HEK293 (cell line): Measurements from ENCODE around the gene TEX50.
"Not testable (repeated sequence)": the region's sequence is repeated elsewhere in the genome, so short reads cannot be mapped to it uniquely, and the experiment has no call there.

Source experiments
- CTCF ChIP-seq: fragments of 450-650 bp; formaldehyde crosslinking; IDR thresholded peaks from 2 replicates; pipeline ENCODE4 v1.5.1; 2016; ENCODE audit warnings: missing biosample characterization, missing genetic modification characterization
- PRDM10 ChIP-seq: fragments of 450-650 bp; formaldehyde crosslinking; IDR thresholded peaks from 2 replicates; pipeline ENCODE4 v1.5.1; 2016; ENCODE audit warnings: missing biosample characterization, missing genetic modification characterization
- REST ChIP-seq: fragments of 450-650 bp; formaldehyde crosslinking; IDR thresholded peaks from 2 replicates; pipeline ENCODE4 v1.5.1; 2016; ENCODE audit warnings: missing biosample characterization, missing genetic modification characterization
- YY1 ChIP-seq: fragments of 450-650 bp; formaldehyde crosslinking; IDR thresholded peaks from 2 replicates; pipeline ENCODE4 v1.5.1; 2018; ENCODE audit warnings: missing biosample characterization, missing genetic modification characterization
- ZEB2 ChIP-seq: fragments of 450-650 bp; formaldehyde crosslinking; IDR thresholded peaks from 2 replicates; pipeline ENCODE4 v1.5.1; 2016; ENCODE audit warnings: missing biosample characterization, missing genetic modification characterization
- ZNF274 ChIP-seq, 2 experiments: fragments of 200-500 bp in 1 of 2; fragments of 450-650 bp in 1 of 2; sonication (Bioruptor generic) in 1 of 2; formaldehyde crosslinking in 1 of 2; IDR thresholded peaks; 2 replicates each; pipeline versions ENCODE4 v1.5.1 to v1.6.1; 2014 to 2016; ENCODE audit warnings: borderline replicate concordance in 1 of 2, inconsistent platforms in 1 of 2, low read length in 1 of 2, missing biosample characterization in 1 of 2, missing genetic modification characterization in 1 of 2
- ZNF501 ChIP-seq: fragments of 450-650 bp; formaldehyde crosslinking; IDR thresholded peaks from 2 replicates; pipeline ENCODE4 v1.5.1; 2016; ENCODE audit warnings: missing biosample characterization, missing genetic modification characterization
- ZNF530 ChIP-seq: fragments of 450-650 bp; formaldehyde crosslinking; IDR thresholded peaks from 2 replicates; pipeline ENCODE4 v1.5.1; 2016; ENCODE audit warnings: low read depth, missing biosample characterization, missing genetic modification characterization
- ZNF571 ChIP-seq: fragments of 450-650 bp; formaldehyde crosslinking; IDR thresholded peaks from 2 replicates; pipeline ENCODE4 v1.5.0; 2017; ENCODE audit warnings: missing biosample characterization, missing genetic modification characterization
- ZNF596 ChIP-seq: fragments of 450-650 bp; IDR thresholded peaks from 2 replicates; pipeline ENCODE4 v1.5.0; 2018; ENCODE audit warnings: missing biosample characterization, mild to moderate bottlenecking, missing genetic modification characterization, moderate library complexity

- TF ChIP-seq CTCF (tag by site-specific recombination); REST (tag by site-specific recombination); ZNF596; ZNF530 (tag by site-specific recombination); PRDM10 (tag by site-specific recombination); ZNF274 (IDR thresholded peaks at IDR 0.05; ENCODE audit: low read length); ZNF274 (tag by site-specific recombination; IDR thresholded peaks at IDR 0.05; ENCODE audit: borderline replicate concordance); YY1; ZEB2 (tag by site-specific recombination); ZNF501 (tag by site-specific recombination); ZNF571 (tag by site-specific recombination): not testable (repeated sequence)
Observed at GRCh38 chr1:173683838-173684237, 48.7 kb downstream of the TEX50 start.
